Prostate gland (tissue), 2 donors: Measurements from ENCODE around the gene LPAR2. TPM values are rescaled to one million over a fixed set of nuclear protein-coding genes. Genes with fewer than 3 reads are reported as not detected.

Source experiments
- DNase-seq: peaks from one replicate; pipeline ENCODE4 v3.0.0-alpha.2; 2019; ENCODE audit warnings: low spot score
- H3K27ac ChIP-seq, 2 donors: fragments of 200-600 bp; sonication (generic); 2 replicates each; pipeline ENCODE4 v1.5.1; 2017 to 2019
- H3K27me3 ChIP-seq: fragments of 200-600 bp; sonication (generic); replicated peaks from 2 replicates; pipeline ENCODE4 v1.5.1; 2019; ENCODE audit not compliant: insufficient read depth
- H3K36me3 ChIP-seq, 2 donors: fragments of 200-600 bp; sonication (generic); 1 replicate in 1 of 2; 2 replicates in 1 of 2; pipeline versions ENCODE4 v1.5.1 to v1.8.1; 2017 to 2019
- H3K4me1 ChIP-seq: fragments of 200-600 bp; sonication (generic); replicated peaks from 2 replicates; pipeline ENCODE4 v1.5.1; 2019
- H3K4me3 ChIP-seq, 2 donors: fragments of 200-600 bp; sonication (generic); 2 replicates each; pipeline ENCODE4 v1.5.1; 2017 to 2019
- H3K9me3 ChIP-seq: fragments of 200-600 bp; sonication (generic); 2 replicates; pipeline ENCODE4 v1.5.1; 2017
- CTCF ChIP-seq, 4 experiments: fragments of 200-600 bp in 2 of 4; fragments of 450-650 bp in 2 of 4; sonication (generic) in 2 of 4; IDR thresholded peaks; 1 replicate in 3 of 4; 2 replicates in 1 of 4; pipeline ENCODE4 v1.5.1; 2016 to 2019; ENCODE audit warnings: antibody characterized with exemption in 4 of 4, mild to moderate bottlenecking in 2 of 4, moderate library complexity in 2 of 4
- POLR2A ChIP-seq: fragments of 450-650 bp; IDR thresholded peaks from one replicate; pipeline ENCODE4 v1.6.1; 2016; ENCODE audit warnings: antibody characterized with exemption, mild to moderate bottlenecking
- POLR2AphosphoS5 ChIP-seq: sonication (generic); formaldehyde crosslinking; IDR thresholded peaks from one replicate; pipeline ENCODE4 v1.6.1; 2017; ENCODE audit warnings: antibody characterized with exemption
- WGBS: methylation state at CpG from one replicate; pipeline ENCODE4 v1.1.5; 2018; 5-methylcytosine and 5-hydroxymethylcytosine counted together
- intact Hi-C: fragments of 100-400 bp; cut with DNase I; formaldehyde crosslinking; loops from one replicate; pipeline ENCODE4 v1.14.2; 2022
- total RNA-seq, 2 donors: library from RNA; depleted of rRNA; stranded (reverse); fragments of >200 nt; gene quantifications; one replicate each; pipeline ENCODE4 v1.1.0, GENCODE V29; 2016

LPAR2 gene
- total RNA-seq, 2 donors from 2014 or later: 39.7 to 167 TPM

- Histone ChIP-seq H3K27ac (no peak overlapping the region), H3K4me1 (no peaks in the 10 kb centered on the region), H3K9me3 (no peaks in the 10 kb centered on the region), H3K36me3 (peaks cover 21 to 46% of the 10 kb centered on the region in 2 donors), H3K27me3 (no peaks in the 10 kb centered on the region), H3K4me3 (no peak overlapping the region)
- TF ChIP-seq POLR2A (no peak), POLR2AphosphoS5 (no peak), CTCF (IDR thresholded peaks at IDR 0.05) (no peak)
- intact Hi-C loops: no loop called here
- no peak for DNase-seq
- WGBS: 86% methylated on average over 6 of the region's 6 CpGs
Measured at GRCh38 chr19:19649155-19649554, 21.1 kb upstream of the LPAR2 start.

GRCh38 chr19:19647037-19647835 lies 19.2 kb upstream of the LPAR2 start:
- no peaks in the 10 kb centered on the region for H3K27me3 ChIP-seq
- TF ChIP-seq CTCF (IDR thresholded peaks at IDR 0.05) (no peak), POLR2A (no peak), POLR2AphosphoS5 (no peak)
- intact Hi-C loops: no loop called here
- H3K4me3 ChIP-seq: no peak overlapping the region
- H3K4me1 ChIP-seq: no peaks in the 10 kb centered on the region
- WGBS: 90% methylated on average over 29 of the region's 29 CpGs
- no peaks in the 10 kb centered on the region for H3K9me3 ChIP-seq
- peaks cover 12 to 34% of the 10 kb centered on the region in 2 donors for H3K36me3 ChIP-seq
- H3K27ac ChIP-seq: no peak overlapping the region
- no peak for DNase-seq

GRCh38 chr19:19645233-19645870 lies 17.3 kb upstream of the LPAR2 start:
- 89% methylated on average over 16 of the region's 17 CpGs for WGBS
- Histone ChIP-seq H3K36me3 (peaks cover 9 to 28% of the 10 kb centered on the region in 2 donors), H3K27ac (no peak overlapping the region), H3K9me3 (no peaks in the 10 kb centered on the region), H3K4me3 (no peak overlapping the region), H3K27me3 (no peaks in the 10 kb centered on the region), H3K4me1 (no peaks in the 10 kb centered on the region)
- no peak for DNase-seq
- TF ChIP-seq CTCF (IDR thresholded peaks at IDR 0.05): no peak
- no peak for TF ChIP-seq POLR2A
- TF ChIP-seq POLR2AphosphoS5: no peak
- intact Hi-C loops: no loop called here

GRCh38 chr19:19644054-19644388 lies 16.0 kb upstream of the LPAR2 start:
- no peak for DNase-seq
- Histone ChIP-seq H3K4me3 (peak overlapping the region; percentile 62 to 72), H3K36me3 (peaks cover 9 to 28% of the 10 kb centered on the region in 2 donors), H3K27me3 (no peaks in the 10 kb centered on the region), H3K27ac (no peak overlapping the region), H3K9me3 (no peaks in the 10 kb centered on the region), H3K4me1 (no peaks in the 10 kb centered on the region)
- intact Hi-C loops: no loop called here
- TF ChIP-seq CTCF (IDR thresholded peaks at IDR 0.05) (no peak), POLR2A (no peak), POLR2AphosphoS5 (no peak)
- WGBS: 22% methylated on average over 5 of the region's 5 CpGs
